DND-41 (cell line): ENCODE data around the gene PGAM2.

Experiments used
- EZH2 ChIP-seq: IDR thresholded peaks from 3 replicates; pipeline ENCODE4 v1.6.1; 2012; ENCODE audit warnings: borderline replicate concordance, low read depth, mild to moderate bottlenecking, moderate library complexity, low read length, inconsistent platforms; ENCODE audit not compliant: severe bottlenecking
- TF ChIP-seq, protein P1 (sequence below): IDR thresholded peaks from 2 replicates; pipeline ENCODE4 v1.5.1; 2012; ENCODE audit warnings: borderline replicate concordance, low read length, moderate library complexity, mild to moderate bottlenecking; ENCODE audit not compliant: poor library complexity, severe bottlenecking; ENCODE audit errors: extremely low read depth

DNA sequence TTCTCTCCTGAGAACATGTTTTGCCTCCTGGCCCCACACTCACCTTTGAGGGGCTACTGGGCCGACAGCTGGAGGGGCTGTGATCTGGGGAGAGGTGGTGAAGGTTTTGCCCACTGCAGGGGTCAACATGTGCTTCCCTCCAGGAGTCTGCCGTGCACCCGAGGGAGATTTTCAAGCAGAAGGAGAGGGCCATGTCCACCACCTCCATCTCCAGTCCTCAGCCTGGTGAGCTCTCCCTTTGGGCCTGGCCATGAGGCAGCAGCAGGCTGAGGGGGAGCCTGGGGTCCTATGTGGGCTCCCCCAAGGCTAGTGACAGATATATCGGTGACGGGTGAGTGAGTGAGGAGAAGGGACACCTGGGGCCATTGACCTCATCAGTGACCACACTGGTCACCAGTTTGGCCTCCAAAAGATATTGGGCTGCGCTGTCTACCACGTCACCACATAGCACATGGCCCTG, 6.6 kb downstream of the PGAM2 start:
- TF ChIP-seq EZH2, result no peak
- TF ChIP-seq, protein P1, sequence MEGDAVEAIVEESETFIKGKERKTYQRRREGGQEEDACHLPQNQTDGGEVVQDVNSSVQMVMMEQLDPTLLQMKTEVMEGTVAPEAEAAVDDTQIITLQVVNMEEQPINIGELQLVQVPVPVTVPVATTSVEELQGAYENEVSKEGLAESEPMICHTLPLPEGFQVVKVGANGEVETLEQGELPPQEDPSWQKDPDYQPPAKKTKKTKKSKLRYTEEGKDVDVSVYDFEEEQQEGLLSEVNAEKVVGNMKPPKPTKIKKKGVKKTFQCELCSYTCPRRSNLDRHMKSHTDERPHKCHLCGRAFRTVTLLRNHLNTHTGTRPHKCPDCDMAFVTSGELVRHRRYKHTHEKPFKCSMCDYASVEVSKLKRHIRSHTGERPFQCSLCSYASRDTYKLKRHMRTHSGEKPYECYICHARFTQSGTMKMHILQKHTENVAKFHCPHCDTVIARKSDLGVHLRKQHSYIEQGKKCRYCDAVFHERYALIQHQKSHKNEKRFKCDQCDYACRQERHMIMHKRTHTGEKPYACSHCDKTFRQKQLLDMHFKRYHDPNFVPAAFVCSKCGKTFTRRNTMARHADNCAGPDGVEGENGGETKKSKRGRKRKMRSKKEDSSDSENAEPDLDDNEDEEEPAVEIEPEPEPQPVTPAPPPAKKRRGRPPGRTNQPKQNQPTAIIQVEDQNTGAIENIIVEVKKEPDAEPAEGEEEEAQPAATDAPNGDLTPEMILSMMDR, result no peak
